GM21447 (cell line): Measurements from ENCODE around the gene ABL2.
"Not testable (repeated sequence)": the region's sequence is repeated elsewhere in the genome, so short reads cannot be mapped to it uniquely, and the experiment has no call there.

Experiments used
- ATAC-seq: cut with Tn5 transposase; IDR thresholded peaks from one replicate; pipeline ENCODE4 v1.9.1; 2021; ENCODE audit not compliant: unreplicated experiment

Gene ABL2

DNA sequence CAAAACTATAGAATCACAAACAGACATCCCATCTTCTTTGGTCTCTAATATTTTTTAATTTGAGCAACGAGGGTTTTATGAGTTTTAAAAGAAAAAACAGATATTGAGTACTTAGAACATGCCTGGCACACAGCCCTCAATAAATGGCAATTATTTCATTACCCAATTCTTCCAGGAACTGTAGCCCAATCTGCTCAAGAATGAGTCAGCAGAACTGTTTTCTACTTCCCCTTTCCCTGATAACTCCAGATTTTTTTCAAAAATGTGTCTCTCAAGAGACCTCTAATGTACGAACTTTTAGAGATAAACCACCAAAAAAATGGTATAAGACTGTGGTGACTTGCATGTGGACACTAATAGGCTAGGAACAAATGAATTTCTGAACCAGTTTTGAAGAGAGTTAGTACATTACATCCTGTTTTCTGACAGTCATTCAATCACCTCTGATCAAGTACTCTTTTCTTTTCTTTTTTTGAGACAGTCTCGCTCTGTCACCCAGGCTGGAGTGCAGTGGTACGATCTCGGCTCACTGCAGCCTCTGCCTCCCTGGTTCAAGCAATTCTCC, 11.5 kb downstream of the ABL2 start:
- ATAC-seq, result no peak

DNA sequence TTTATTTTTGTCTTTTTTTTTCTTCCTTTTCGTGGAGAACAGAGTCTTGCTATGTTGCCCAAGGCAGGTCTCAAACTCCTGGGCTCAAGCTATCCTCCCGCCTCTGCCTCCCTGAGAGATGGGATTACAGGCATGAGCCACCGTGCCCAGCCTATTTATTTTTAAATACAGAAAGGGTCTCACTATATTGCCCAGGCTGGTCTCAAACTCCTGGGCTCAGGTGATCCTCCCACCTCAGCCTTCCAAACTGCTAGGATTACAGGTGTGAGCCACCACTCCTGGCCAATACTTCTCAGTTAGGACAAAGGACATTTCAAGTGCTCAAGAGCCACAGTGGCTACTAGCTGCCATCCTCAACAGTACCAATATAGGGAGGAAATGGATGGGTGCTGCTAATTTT, 16.2 kb downstream of the ABL2 start:
- ATAC-seq, result not testable (repeated sequence)

DNA sequence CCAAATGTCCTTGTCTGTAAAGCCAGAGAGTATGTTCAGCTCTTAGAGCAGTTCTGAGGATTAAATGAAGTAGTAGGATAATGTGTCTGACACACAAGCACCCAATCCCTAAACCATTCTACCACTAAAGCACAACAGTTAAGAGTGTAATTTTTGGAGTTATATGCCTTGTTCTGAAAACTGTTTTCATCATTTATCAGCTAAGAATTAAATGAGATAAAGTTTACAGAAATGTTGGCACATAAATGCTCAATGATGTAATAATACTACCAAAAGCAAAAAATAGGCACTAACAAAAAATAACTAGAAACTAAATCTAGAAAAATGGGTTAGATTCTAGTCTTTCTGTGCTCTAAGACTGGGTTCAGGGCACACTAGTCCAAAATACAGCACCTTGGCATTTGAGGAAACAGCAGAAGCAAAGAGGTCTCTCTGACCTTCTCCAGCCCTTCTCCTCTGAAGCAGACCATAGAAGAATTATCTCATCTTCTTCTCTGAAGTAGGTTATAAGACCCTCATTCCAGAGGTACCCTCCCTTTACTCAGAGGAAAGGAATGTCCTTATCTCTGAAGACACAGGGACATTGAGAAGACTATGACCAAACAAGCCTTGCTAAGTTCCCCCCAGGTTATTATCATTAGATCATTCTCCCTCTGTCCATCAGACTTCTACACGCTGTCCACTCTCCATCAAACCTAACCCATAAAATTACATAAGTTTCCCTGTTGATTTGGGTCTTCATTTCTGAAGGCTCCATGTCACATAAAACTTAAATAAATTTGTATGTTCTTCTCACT, 20.6 kb downstream of the ABL2 start:
- ATAC-seq, result no peak

DNA sequence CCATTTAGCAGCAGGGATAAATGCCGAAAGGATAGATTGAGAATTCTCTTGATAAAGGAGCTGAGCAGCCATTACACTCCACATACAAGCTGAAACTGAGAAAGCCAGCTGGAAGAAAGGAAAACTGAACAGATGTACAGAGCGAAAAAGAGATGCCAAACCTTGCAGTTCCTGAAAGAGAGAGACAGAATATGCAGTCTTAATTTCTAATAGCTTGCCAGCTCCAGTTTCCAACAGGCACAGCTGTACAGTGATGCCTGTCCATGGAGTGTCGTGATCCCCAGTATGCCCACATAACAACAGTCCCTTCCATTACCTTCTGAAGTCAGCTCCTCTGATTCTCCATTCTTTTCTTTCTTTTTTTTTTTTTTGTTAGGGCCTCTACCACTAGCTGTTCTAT, 22.7 kb downstream of the ABL2 start:
- ATAC-seq, result no peak

DNA sequence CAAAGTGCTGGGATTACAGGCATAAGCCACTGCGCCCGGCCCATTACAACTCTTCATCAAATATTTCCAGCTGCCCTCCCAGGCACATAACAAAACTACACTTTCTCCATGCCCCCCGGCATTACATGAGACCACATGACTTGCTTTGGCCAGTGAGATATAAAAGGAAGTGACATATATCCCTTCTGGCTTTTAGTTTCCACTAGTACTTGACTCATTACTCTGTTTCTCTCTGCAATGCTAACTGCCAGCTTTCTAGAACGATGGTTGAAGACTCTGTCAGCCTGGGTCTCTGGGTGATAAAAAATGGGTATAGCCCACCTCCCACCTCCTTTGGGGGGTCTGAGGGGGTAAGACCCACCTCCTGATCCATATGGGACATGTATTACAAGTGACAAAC, 24.2 kb downstream of the ABL2 start:
- no peak for ATAC-seq

DNA sequence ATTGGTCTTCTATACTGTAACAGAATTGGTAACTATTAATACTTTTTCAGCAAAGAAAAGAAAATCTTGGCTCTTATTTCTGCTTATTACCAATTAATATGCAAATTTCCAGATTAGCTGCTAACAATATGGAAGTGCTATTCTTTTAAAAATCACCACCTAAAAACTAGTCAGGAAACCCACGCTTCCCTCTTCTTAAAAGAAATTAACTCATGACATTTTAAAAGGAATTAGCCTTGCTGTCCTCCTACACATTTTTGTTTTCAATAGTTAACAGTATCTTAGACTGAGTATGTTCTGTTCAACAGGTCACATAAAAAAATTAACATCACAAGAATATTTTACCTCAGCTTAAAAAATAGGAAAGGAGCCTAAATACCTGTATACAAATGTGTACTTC, 27.3 kb downstream of the ABL2 start:
- ATAC-seq, result no peak

DNA sequence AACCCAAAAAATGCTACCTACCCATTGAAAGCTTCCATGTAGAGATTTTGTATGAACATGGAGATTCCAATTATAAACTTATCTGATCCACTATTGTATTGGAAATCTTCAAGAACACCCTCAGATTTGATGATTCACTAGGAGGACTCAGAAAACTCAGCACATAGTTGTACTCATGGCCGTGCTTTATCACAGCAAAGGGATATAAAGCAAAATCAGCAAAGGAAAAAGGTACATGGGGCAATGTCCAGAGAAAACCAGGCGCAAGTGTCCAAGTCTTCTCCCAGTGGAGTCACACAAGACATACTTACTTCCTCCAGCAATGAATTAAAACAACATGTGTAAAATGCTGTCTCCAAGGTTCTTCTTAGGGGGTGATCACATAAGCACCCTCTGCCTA, 28.9 kb downstream of the ABL2 start:
- ATAC-seq, result no peak

DNA sequence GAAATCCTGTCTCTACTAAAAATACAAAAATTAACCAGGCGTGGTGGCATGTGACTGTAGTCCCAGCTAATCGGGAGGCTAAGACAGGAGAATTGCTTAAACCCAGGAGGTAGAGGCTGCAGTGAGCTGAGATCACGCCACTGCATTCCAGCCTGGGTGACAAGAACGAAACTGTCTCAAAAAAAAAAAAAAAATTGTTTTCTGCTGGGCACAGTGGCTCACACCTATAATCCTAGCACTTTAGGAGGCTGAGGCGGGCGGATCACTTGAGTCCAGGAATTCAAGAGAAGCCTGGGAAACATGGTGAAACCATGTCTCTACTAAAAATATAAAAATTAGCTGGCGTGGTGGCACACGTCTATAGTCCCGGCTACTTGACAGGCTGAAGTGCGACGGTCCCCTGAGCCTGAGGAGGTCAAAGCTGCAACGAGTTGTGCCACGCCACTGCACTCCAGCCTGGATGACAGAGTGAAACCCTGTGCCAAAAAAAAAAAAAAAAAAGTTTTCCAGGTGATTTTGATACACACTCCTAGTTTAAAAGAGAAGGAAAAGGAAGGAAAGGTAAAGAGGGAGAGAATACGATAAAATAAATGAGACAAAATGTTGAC, 31.7 kb downstream of the ABL2 start:
- ATAC-seq, result no peak

DNA sequence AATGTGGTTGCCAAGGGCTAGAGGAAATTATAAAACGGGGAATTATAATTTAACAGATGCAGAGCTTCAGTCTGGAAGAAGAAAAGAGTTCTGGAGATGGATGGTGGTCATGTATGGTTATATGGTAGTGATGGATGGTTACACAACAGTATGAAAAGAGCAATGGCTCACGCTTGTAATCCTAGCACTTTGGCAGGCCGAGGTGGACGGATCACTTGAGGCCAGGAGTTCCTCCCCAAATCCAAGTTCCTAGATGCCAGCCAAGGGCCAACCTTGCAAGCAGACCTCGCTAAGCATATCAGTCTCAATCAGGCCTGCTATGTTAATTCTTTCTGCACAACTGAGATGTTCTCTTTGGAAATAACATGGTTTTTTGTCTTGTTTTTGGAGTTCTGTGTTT, 33.6 kb downstream of the ABL2 start:
- not testable (repeated sequence) for ATAC-seq

DNA sequence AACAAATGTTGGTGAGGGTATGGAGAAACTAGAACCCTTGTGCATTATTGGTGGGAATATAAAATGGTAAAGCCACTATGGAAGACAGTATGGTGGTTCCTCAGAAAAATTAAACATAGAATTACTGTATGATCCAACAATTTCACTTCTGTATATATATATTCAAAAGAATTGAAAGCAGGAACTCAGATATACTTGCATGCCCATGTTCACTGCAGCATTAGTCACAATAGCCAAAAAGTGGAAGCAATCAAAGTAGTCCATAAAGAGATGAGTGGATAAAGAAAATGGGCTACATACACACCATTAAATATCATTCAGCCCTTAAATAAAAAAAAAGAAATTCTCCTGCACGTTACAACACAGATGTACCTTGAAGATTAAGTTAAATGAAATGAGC, 34.1 kb downstream of the ABL2 start:
- ATAC-seq, result no peak

DNA sequence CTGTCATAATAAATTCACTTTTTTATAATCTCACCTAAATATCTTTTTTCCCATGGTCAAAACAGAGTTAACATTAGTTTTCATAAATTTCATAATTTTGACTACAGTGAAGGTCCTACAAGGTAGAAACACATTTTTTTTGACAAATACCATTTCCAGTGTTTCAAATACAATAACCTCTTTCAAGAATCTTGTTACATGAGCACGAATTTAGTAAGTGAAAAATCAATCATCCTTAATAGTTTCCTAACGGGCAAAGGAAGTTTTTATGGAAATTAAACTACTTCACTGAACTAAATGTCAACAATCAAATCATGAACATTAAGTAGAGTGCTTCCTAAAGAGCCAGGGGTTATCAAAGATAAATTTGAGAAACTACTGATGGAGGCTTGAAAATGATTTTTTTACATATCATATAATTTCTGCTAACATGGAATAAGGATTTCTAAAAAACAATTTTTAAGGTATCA, 35.4 kb downstream of the ABL2 start:
- no peak for ATAC-seq

DNA sequence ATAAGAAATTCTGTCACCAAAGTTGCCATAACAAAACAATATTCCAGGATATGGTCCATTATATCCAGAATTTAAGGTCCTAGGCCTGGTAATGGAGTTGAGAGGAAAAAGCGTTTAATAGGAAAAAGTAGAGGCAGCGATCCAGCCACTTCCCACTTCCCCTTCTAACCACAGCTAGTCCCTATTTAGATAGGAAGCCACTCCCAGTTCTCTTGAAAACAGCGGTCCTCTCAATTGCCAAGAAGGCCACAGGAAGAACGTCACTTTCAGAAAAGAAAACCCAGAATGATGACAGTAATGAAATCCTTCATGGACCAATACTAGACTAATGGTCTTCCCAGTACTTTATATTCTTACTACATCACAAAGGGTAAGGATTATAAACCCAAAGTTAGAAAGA, 38.6 kb downstream of the ABL2 start:
- ATAC-seq, result no peak

DNA sequence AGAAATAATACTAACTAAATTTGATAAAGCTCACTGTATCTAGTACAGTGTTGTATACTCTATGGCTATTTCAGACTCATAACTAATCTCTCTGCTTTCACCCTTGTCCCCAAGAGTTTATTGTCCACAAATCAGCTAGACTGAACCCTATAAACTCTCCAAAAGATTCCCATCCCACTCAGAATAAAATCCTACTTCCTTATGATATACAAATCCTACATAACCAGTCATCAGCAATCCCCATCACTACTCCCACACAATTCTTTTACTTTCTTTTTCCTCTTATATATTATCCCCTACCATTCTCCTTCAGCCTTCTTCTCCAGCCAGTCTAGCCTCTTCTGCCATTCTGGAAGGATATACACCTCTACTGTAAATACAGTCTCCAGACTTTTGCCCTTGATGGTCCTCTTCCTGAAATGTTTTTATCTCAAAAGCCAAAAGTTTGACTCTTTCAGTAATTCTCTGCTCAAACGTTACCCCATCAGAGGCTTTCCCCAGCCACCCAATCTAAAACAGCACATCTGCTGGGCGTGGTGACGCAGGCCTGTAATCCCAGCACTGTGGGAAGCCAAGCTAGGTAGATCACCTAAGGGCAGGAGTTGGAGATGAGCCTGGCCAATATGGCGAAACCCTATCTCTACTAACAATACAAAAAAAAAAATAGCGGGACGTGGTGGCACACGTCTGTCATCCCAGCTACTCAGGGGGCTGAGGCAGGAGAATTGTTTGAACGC, 41.6 kb downstream of the ABL2 start:
- ATAC-seq, result no peak

DNA sequence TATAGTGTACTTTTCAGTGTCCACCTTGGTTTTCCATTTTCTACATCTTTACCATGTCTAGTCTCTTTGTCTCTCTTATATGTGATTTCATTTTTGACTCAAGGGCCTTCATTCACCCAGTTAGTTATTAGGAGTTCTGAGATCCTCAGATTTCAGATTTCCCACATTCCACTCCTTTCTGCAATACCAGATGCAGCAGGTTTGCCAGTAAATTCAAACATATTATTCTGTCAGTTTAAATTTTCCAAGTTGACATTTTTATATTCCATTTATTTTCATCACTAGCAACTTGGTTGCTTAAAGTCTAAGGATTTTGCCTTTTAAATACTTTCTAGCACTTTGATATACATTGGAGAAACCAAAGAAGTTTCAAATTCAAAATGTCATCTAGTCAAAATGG, 42.4 kb downstream of the ABL2 start:
- ATAC-seq, result no peak

DNA sequence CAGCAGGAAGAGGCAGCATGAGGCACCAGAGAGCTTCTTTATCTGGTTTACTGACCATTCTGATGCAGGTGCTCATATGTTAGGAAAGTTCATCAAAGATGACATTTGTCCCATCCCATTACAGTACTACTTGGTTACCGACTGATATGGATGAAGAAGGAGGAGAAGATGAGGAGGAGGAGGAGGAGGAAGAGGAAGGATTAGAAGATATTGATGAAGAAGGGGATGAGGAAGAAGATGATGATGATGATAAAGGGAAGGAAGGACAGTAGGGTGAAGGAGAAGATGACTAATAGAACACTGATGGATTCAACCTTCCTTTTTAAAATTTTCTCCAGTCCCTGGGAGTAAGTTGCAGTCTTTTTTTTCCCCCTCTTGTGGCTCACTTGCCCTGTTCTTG, 45.1 kb downstream of the ABL2 start:
- ATAC-seq, result no peak

DNA sequence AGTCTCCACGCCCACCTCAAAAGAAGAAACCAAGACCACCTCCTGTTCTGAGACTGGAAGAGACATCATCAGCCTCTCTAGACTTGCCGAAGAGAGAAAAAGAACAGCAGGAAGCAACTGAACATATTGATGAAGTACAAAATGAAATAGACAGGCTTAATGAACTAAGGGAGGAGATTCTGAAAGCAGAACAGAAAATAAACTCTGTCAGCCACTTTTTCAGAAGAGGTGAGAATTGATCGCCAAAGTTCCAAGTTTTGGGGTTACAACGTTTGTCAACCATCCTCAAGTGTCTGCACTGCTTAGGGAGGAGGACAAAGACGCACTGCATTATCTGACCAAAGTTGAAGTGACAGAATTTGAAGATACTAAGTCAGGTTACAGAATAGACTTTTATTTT, 45.6 kb downstream of the ABL2 start:
- no peak for ATAC-seq

DNA sequence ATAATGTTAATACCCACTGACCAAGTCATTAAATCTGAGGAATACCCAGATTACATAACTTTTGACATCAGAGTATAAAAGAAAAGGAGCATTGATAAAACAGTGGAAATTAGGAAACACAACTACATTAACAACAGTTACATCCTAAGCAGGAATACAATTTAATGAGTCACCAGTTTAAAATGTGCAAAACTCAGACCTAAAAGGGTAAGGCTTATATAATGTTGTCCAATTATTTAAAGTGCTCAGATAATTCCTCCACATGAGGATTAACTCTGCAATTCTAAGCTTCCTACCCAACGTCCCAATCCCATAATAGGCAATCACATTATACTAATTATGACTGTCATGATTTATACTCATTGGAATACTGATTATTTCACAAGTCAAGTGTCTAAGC, 50.5 kb downstream of the ABL2 start:
- ATAC-seq, result no peak

DNA sequence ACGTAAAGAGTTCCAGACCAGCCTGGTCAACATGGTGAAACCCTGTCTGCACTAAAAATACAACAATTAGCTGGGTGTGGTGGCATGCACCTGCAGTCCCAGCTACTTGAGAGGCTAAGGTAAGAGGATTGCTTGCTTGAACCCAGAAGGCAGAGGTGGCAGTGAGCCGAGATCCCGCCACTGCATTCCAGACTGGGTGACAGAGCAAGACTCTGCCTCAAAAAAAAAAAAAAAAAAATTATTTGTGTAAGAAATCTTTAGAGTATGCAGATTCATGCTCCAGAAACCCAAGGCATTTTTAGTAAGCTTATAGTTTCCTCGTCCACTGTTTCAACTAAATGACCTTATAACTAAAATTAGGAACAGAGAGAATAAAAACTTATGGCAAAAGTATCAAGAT, 51.3 kb downstream of the ABL2 start:
- no peak for ATAC-seq

DNA sequence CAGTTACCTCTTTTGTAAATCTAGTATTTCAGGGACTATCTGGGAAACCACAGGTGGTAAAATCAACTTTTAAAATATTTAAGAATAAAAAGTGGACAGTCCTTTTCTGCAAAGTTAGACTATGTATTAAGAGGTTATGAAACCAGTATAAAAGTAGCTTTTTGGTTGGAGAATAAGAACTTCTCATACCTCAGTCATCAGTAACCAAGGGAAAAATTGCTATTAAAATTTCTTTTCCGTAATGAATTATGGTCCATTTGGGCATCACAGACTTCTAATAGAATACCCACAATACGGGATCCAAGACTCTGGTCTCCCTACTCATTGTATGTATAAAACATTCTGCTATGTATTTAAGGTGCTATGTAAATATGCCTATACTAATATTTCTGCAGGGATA, 51.9 kb downstream of the ABL2 start:
- ATAC-seq, result no peak

DNA sequence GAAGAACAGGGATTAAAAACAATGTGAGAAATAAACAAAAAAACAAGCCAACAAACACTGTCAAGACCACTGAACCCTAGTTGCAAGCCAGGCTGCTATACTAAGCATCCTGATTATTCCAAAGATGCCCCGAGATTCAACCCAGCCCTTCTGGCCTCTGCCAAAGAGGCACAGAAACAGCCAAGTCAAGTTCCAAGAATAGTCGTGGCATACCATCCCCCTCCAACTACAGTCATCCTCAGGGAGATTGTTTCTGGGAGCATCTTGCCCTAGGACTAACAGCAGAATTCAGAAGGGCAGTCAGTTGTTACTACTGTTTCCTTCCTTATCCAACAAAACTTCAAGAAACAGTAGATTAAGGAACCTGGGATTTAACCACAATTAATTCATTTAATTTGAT, 52.3 kb downstream of the ABL2 start:
- no peak for ATAC-seq

DNA sequence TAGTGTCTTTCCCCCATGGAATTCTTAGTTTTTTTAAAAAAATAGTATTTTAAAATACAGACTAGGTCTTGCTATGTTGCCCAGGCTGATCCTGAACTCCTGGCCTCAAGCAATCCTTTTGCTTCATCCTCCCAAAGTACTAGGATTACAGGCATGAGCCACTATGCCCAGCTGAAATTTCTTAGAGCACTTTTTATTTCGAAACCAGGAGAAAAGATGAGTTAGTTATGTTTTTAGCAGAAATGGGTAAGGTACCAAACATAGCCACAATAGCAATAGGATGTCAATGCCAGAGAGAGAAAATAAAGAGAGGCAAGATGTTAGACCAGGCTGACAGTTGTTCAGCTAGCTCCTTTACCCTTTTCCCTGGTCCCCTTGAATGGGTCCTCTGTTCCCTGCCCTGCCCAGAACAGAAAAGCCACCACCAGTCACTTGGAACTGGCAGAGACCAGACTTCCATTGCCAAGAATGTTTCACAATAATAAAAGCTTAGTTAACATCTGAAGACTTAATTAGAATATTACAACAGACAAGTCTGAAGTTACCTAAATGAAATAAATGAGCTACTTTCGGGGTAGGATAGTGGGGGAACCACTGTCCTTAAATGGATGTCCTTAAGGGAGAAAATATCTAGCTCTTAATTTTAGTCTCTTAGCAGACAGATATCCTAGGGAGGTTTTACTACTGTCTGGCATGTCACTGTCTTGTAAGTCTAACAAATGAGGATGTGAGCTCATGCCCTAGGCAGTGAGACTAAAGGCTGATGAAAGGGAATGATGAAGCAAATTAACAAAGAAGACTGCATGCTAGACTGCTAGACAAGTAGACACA, 54.3 kb downstream of the ABL2 start:
- ATAC-seq, result no peak
